Measurements from ENCODE around the gene BCR.

Gene BCR

DNA sequence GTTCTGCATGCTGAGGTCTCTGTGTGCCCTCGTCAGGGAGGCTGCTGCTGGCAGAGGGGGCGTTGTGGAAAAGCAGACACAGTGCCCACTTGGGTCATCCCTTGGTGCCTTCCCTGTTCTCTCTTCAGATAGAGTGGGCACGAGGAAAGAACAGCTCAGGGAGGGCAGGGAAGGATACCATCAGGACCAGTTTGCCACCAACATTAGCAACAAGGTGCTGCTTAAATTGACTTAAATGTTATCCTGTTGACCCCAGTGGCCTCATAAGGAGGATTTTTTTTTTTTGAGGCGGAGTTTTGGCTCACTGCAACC lies 91.2 kb downstream of the BCR start:
- WGBS (ENCODE audit: extremely low coverage, insufficient coverage, low lambda C conversion rate): no CpG with 5 or more reads among the region's 4 CpGs
- Histone ChIP-seq H3K9ac (ENCODE audit: low read length) (no peak overlapping the region), H3K79me1 (ENCODE audit: low read length) (peaks cover 8% of the 10 kb centered on the region), H2BK5ac (ENCODE audit: low read length) (no peak overlapping the region), H3K27me3 (ENCODE audit: insufficient read depth, low read length, poor library complexity) (no peaks in the 10 kb centered on the region), H3K36me3 (ENCODE audit: control insufficient read depth, insufficient read depth, low read length) (peaks cover 8% of the 10 kb centered on the region), H3K4me1 (ENCODE audit: control insufficient read depth, low read depth, low read length) (no peaks in the 10 kb centered on the region), H2BK15ac (replicated peaks; ENCODE audit: low read depth) (no peak overlapping the region), H3K56ac (ENCODE audit: low read length) (no peak overlapping the region), H3K79me2 (ENCODE audit: control insufficient read depth, insufficient read depth, low read length) (no peaks in the 10 kb centered on the region), H3K23ac (ENCODE audit: low read length) (no peak overlapping the region), H2BK120ac (ENCODE audit: low read depth, low read length) (no peak overlapping the region), H3K18ac (ENCODE audit: low read length) (no peak overlapping the region), H2AK5ac (ENCODE audit: low read length) (no peak overlapping the region), H3K4ac (ENCODE audit: low read depth, low read length) (no peak overlapping the region), H4K5ac (ENCODE audit: low read length) (no peak overlapping the region), H3K27ac (ENCODE audit: low read depth, low read length) (no peak overlapping the region), H4K8ac (ENCODE audit: low read depth, low read length) (no peak overlapping the region), H3K4me3 (ENCODE audit: low read length) (no peak overlapping the region), H3K4me2 (ENCODE audit: low read length) (no peak overlapping the region)
- no peak for DNase-seq

DNA sequence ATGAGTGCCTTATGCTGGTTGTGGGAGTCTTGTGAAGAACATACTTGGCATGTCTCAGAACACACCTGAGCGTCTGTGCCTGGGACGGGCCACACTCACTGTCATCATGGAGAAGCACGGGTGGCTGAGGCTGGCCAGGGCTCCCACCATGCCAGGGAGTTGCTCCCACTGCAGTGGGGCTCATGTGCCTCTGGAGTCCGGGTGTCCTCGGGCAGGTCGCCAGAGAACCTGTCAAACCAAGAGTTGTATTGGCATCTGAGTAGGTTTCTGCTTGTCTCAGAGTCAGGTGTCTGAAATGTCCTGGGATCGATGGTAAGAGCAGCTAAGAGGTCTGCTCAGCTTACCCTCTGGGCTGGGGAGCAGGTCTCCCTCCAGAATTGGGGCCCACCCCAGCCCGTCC lies 92.1 kb downstream of the BCR start:
- Histone ChIP-seq H3K27ac (ENCODE audit: low read depth, low read length) (no peak overlapping the region), H3K36me3 (ENCODE audit: control insufficient read depth, insufficient read depth, low read length) (peaks cover 7% of the 10 kb centered on the region), H4K8ac (ENCODE audit: low read depth, low read length) (no peak overlapping the region), H2BK5ac (ENCODE audit: low read length) (no peak overlapping the region), H3K4ac (ENCODE audit: low read depth, low read length) (no peak overlapping the region), H3K27me3 (ENCODE audit: insufficient read depth, low read length, poor library complexity) (no peaks in the 10 kb centered on the region), H3K18ac (ENCODE audit: low read length) (no peak overlapping the region), H3K4me1 (ENCODE audit: control insufficient read depth, low read depth, low read length) (no peaks in the 10 kb centered on the region), H2AK5ac (ENCODE audit: low read length) (no peak overlapping the region), H3K23ac (ENCODE audit: low read length) (no peak overlapping the region), H3K79me2 (ENCODE audit: control insufficient read depth, insufficient read depth, low read length) (no peaks in the 10 kb centered on the region), H3K4me2 (ENCODE audit: low read length) (no peak overlapping the region), H3K4me3 (ENCODE audit: low read length) (no peak overlapping the region), H4K5ac (ENCODE audit: low read length) (no peak overlapping the region), H3K56ac (ENCODE audit: low read length) (no peak overlapping the region), H3K9ac (ENCODE audit: low read length) (no peak overlapping the region), H3K79me1 (ENCODE audit: low read length) (peaks cover 6% of the 10 kb centered on the region), H2BK120ac (ENCODE audit: low read depth, low read length) (no peak overlapping the region), H2BK15ac (replicated peaks; ENCODE audit: low read depth) (no peak overlapping the region)
- no peak for DNase-seq
- no CpG with 5 or more reads among the region's 8 CpGs for WGBS (ENCODE audit: extremely low coverage, insufficient coverage, low lambda C conversion rate)

DNA sequence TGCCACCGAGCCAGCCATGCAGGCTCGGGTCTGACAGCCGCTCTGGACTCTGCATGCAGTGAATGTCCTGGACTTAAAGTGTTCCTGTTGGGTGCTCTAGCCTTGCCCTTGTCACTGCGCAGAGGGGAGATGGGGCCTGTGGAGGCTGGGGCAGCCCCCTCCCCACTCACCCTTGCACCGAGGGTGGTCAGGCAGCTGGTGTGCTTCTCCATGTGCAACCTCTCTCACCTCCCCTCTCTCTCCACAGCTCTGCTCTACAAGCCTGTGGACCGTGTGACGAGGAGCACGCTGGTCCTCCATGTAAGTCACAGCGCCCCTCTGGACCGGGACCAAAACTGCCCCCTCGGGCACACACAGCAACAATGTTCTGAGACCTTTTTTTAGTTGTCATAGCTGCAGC lies 92.5 kb downstream of the BCR start:
- no CpG with 5 or more reads among the region's 11 CpGs for WGBS (ENCODE audit: extremely low coverage, insufficient coverage, low lambda C conversion rate)
- H3K4me3 ChIP-seq (ENCODE audit: low read length): no peak overlapping the region

DNA sequence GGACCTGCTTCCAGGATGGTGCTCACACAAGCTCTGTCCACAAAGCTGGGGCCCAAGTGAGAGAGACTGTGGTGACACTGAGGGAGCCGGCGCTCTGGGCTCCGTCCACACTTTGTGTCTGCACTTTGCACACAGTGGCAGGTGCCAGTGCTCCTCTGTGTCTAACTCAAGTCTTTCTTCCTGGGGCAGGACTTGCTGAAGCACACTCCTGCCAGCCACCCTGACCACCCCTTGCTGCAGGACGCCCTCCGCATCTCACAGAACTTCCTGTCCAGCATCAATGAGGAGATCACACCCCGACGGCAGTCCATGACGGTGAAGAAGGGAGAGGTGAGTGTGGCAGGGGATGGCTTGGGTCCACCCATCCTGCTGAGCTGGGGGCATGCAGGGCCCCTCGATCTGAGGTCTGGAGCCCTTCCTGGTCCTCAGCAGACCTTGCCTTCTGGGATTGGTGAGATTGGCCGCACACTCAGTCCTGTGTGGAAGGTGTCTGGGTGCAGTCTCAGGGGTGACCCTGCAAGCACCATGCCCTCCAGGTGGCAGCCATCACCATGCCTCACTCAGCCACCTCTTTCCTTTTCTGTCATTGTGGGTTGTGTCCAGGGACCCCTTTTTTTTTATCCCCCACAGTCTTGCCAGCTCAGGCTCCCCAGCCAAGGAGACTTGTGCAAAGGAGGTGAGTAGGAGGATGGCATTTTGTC lies 93.3 kb downstream of the BCR start:
- no peak overlapping the region for H2BK15ac ChIP-seq (replicated peaks; ENCODE audit: low read depth)
- H2AK5ac ChIP-seq (ENCODE audit: low read length): no peak overlapping the region
- H3K4me1 ChIP-seq (ENCODE audit: control insufficient read depth, low read depth, low read length): no peaks in the 10 kb centered on the region
- no peak overlapping the region for H3K4me2 ChIP-seq (ENCODE audit: low read length)
- H2BK5ac ChIP-seq (ENCODE audit: low read length): no peak overlapping the region
- H3K9ac ChIP-seq (ENCODE audit: low read length): no peak overlapping the region
- no peak overlapping the region for H3K23ac ChIP-seq (ENCODE audit: low read length)
- no peak overlapping the region for H4K8ac ChIP-seq (ENCODE audit: low read depth, low read length)
- H3K56ac ChIP-seq (ENCODE audit: low read length): no peak overlapping the region
- no CpG with 5 or more reads among the region's 10 CpGs for WGBS (ENCODE audit: extremely low coverage, insufficient coverage, low lambda C conversion rate)
- H3K4ac ChIP-seq (ENCODE audit: low read depth, low read length): no peak overlapping the region
- H3K18ac ChIP-seq (ENCODE audit: low read length): no peak overlapping the region
- peaks cover 6% of the 10 kb centered on the region for H3K36me3 ChIP-seq (ENCODE audit: control insufficient read depth, insufficient read depth, low read length)
- no peaks in the 10 kb centered on the region for H3K27me3 ChIP-seq (ENCODE audit: insufficient read depth, low read length, poor library complexity)
- H3K79me1 ChIP-seq (ENCODE audit: low read length): peaks cover 2% of the 10 kb centered on the region
- H2BK120ac ChIP-seq (ENCODE audit: low read depth, low read length): no peak overlapping the region
- no peaks in the 10 kb centered on the region for H3K79me2 ChIP-seq (ENCODE audit: control insufficient read depth, insufficient read depth, low read length)
- no peak overlapping the region for H3K27ac ChIP-seq (ENCODE audit: low read depth, low read length)
- no peak overlapping the region for H4K5ac ChIP-seq (ENCODE audit: low read length)
- no peak for DNase-seq
- H3K4me3 ChIP-seq (ENCODE audit: low read length): no peak overlapping the region

More for the DNA sequence above, 92.5 kb downstream of the BCR start:
- no peak for DNase-seq
- H2BK120ac ChIP-seq (ENCODE audit: low read depth, low read length): no peak overlapping the region
- no peaks in the 10 kb centered on the region for H3K27me3 ChIP-seq (ENCODE audit: insufficient read depth, low read length, poor library complexity)
- no peak overlapping the region for H4K8ac ChIP-seq (ENCODE audit: low read depth, low read length)
- H3K23ac ChIP-seq (ENCODE audit: low read length): no peak overlapping the region
- no peak overlapping the region for H3K18ac ChIP-seq (ENCODE audit: low read length)
- H2AK5ac ChIP-seq (ENCODE audit: low read length): no peak overlapping the region
- peaks cover 7% of the 10 kb centered on the region for H3K36me3 ChIP-seq (ENCODE audit: control insufficient read depth, insufficient read depth, low read length)
- no peak overlapping the region for H2BK5ac ChIP-seq (ENCODE audit: low read length)
- no peaks in the 10 kb centered on the region for H3K79me2 ChIP-seq (ENCODE audit: control insufficient read depth, insufficient read depth, low read length)
- H3K79me1 ChIP-seq (ENCODE audit: low read length): peaks cover 2% of the 10 kb centered on the region
- no peak overlapping the region for H4K5ac ChIP-seq (ENCODE audit: low read length)
- H3K9ac ChIP-seq (ENCODE audit: low read length): no peak overlapping the region
- no peak overlapping the region for H2BK15ac ChIP-seq (replicated peaks; ENCODE audit: low read depth)
- no peaks in the 10 kb centered on the region for H3K4me1 ChIP-seq (ENCODE audit: control insufficient read depth, low read depth, low read length)
- no peak overlapping the region for H3K4me2 ChIP-seq (ENCODE audit: low read length)
- H3K27ac ChIP-seq (ENCODE audit: low read depth, low read length): no peak overlapping the region
- H3K56ac ChIP-seq (ENCODE audit: low read length): no peak overlapping the region
- H3K4ac ChIP-seq (ENCODE audit: low read depth, low read length): no peak overlapping the region

DNA sequence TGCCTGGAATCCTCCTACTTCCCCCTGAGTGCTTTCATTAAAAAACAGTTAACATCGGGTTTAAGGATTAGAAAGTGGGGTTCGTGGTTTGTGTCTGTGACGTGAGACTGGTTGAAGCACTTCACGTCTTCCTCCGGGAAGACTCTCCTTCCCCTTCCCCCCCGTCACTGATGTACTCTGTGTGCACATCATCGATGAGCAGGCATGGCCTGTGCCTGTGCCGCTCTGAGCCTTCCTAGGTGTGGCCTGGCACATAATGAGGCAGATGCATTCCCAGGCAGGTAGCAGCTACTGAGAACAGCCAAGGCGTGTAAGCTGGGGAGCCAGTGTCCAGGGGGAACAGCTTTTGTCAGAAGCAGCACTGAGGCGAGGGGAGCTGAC lies 93.8 kb downstream of the BCR start:
- no peak overlapping the region for H3K4me3 ChIP-seq (ENCODE audit: low read length)
- no peak overlapping the region for H4K5ac ChIP-seq (ENCODE audit: low read length)
- no peak overlapping the region for H3K9ac ChIP-seq (ENCODE audit: low read length)
- H4K8ac ChIP-seq (ENCODE audit: low read depth, low read length): no peak overlapping the region
- H2BK120ac ChIP-seq (ENCODE audit: low read depth, low read length): no peak overlapping the region
- no peak overlapping the region for H3K27ac ChIP-seq (ENCODE audit: low read depth, low read length)
- H3K79me1 ChIP-seq (ENCODE audit: low read length): peaks cover 2% of the 10 kb centered on the region
- no peaks in the 10 kb centered on the region for H3K4me1 ChIP-seq (ENCODE audit: control insufficient read depth, low read depth, low read length)
- no peak overlapping the region for H2AK5ac ChIP-seq (ENCODE audit: low read length)
- no peak overlapping the region for H3K23ac ChIP-seq (ENCODE audit: low read length)
- H2BK5ac ChIP-seq (ENCODE audit: low read length): no peak overlapping the region
- no peak overlapping the region for H3K4ac ChIP-seq (ENCODE audit: low read depth, low read length)
- no peak overlapping the region for H3K4me2 ChIP-seq (ENCODE audit: low read length)
- no peak overlapping the region for H3K56ac ChIP-seq (ENCODE audit: low read length)
- no peaks in the 10 kb centered on the region for H3K27me3 ChIP-seq (ENCODE audit: insufficient read depth, low read length, poor library complexity)
- no CpG with 5 or more reads among the region's 10 CpGs for WGBS (ENCODE audit: extremely low coverage, insufficient coverage, low lambda C conversion rate)
- peaks cover 6% of the 10 kb centered on the region for H3K36me3 ChIP-seq (ENCODE audit: control insufficient read depth, insufficient read depth, low read length)
- H3K18ac ChIP-seq (ENCODE audit: low read length): no peak overlapping the region
- DNase-seq: no peak
- no peak overlapping the region for H2BK15ac ChIP-seq (replicated peaks; ENCODE audit: low read depth)
- no peaks in the 10 kb centered on the region for H3K79me2 ChIP-seq (ENCODE audit: control insufficient read depth, insufficient read depth, low read length)

All from mesendoderm (in vitro differentiated cells).